OCI-LY7 (cell line): ENCODE data around the gene NHLRC4. TPM values are rescaled to one million over a fixed set of nuclear protein-coding genes. Genes with fewer than 3 reads are reported as not detected.

Experiments
- BruUV-seq: library from RNA; stranded (reverse); fragments of 400-500 nt; replicated peaks from 2 replicates; lab custom pipeline; 2021; lab: Mats Ljungman, UMichigan
- CTCF ChIA-PET: fragments of 300-600 bp; sonication (Branson Sonifier 250); formaldehyde crosslinking; loops from one replicate; lab custom pipeline; 2022; ENCODE audit warnings: antibody characterized with exemption; ENCODE audit not compliant: unreplicated experiment; lab: Charles Lee
- POLR2A ChIA-PET: fragments of 300-600 bp; sonication (Branson Sonifier 250); formaldehyde crosslinking; loops from one replicate; lab custom pipeline; 2022; ENCODE audit warnings: antibody characterized with exemption; lab: Charles Lee
- DNase-seq: peaks from one replicate; pipeline ENCODE4 v3.0.0-alpha.2; 2015; ENCODE audit warnings: low spot score
- H2AFZ ChIP-seq: fragments of 200-600 bp; sonication (generic), shearing (Covaris generic); 2 replicates; pipeline ENCODE4 v1.6.1; 2014; ENCODE audit warnings: mild to moderate bottlenecking, antibody characterized with exemption, low read length, moderate library complexity
- H3K27ac ChIP-seq: fragments of 200-600 bp; sonication (generic); 2 replicates; pipeline ENCODE4 v1.5.1; 2014; ENCODE audit warnings: mixed run types, low read depth, mild to moderate bottlenecking, moderate library complexity, low read length, inconsistent platforms; ENCODE audit not compliant: poor library complexity, severe bottlenecking
- H3K36me3 ChIP-seq: fragments of 200-600 bp; sonication (generic); 2 replicates; pipeline ENCODE4 v1.6.1; 2014; ENCODE audit warnings: mild to moderate bottlenecking, antibody characterized with exemption, low read length, moderate library complexity, mixed read lengths; ENCODE audit not compliant: insufficient read depth
- H3K4me1 ChIP-seq: fragments of 200-600 bp; sonication (generic); 2 replicates; pipeline ENCODE4 v1.5.1; 2014; ENCODE audit warnings: mild to moderate bottlenecking, low read length; ENCODE audit not compliant: insufficient read depth, poor library complexity, severe bottlenecking
- H3K4me2 ChIP-seq: fragments of 200-600 bp; sonication (generic); 2 replicates; pipeline ENCODE4 v1.6.1; 2014; ENCODE audit warnings: mild to moderate bottlenecking, low read length
- H3K4me3 ChIP-seq: fragments of 200-600 bp; sonication (generic); 2 replicates; pipeline ENCODE4 v1.5.1; 2014; ENCODE audit warnings: mild to moderate bottlenecking, low read depth, low read length; ENCODE audit not compliant: poor library complexity, severe bottlenecking
- H3K79me2 ChIP-seq: fragments of 200-600 bp; sonication (generic); 2 replicates; pipeline ENCODE4 v1.6.1; 2016; ENCODE audit warnings: low read depth, mild to moderate bottlenecking, low read length, moderate library complexity, mixed read lengths; ENCODE audit not compliant: insufficient read depth
- H3K9me2 ChIP-seq: fragments of 200-600 bp; sonication (generic); 2 replicates; pipeline ENCODE4 v1.6.1; 2016; ENCODE audit warnings: mild to moderate bottlenecking, low read length, mixed read lengths; ENCODE audit not compliant: insufficient read depth
- H3K9me3 ChIP-seq: fragments of 200-600 bp; sonication (generic); 2 replicates; pipeline ENCODE4 v1.6.1; 2014; ENCODE audit warnings: mild to moderate bottlenecking, mixed run types, low read length, mixed read lengths
- H4K20me1 ChIP-seq: fragments of 200-600 bp; sonication (generic); 2 replicates; pipeline ENCODE4 v1.6.1; 2014; ENCODE audit warnings: mild to moderate bottlenecking, antibody characterized with exemption, low read length, moderate library complexity, mixed read lengths; ENCODE audit not compliant: insufficient read depth
- EZH2phosphoT487 ChIP-seq: fragments of 200-600 bp; sonication (generic); IDR thresholded peaks from 2 replicates; pipeline ENCODE4 v1.6.1; 2018; ENCODE audit warnings: low read depth, borderline replicate concordance, mild to moderate bottlenecking, mixed run types, antibody characterized with exemption, low read length, moderate library complexity, mixed read lengths
- intact Hi-C: fragments of 100-400 bp; cut with micrococcal nuclease; formaldehyde crosslinking; loops from one replicate; pipeline ENCODE4 v1.10.0; 2022; ENCODE audit not compliant: unreplicated experiment
- total RNA-seq, 2 experiments: library from RNA; depleted of rRNA in 1 of 2; stranded (reverse); fragments of >200 nt in 1 of 2; shearing (Covaris generic) in 1 of 2; gene quantifications; 2 replicates each; pipeline ENCODE4 v1.2.3, GENCODE V29; 2014 to 2022
- TF ChIP-seq, protein P1 (sequence below): fragments of 200-600 bp; sonication (generic); conservative IDR thresholded peaks from 2 replicates; pipeline ENCODE4 v1.5.1; 2014; ENCODE audit warnings: mild to moderate bottlenecking, antibody characterized with exemption, low read length, moderate library complexity, mixed read lengths

The NHLRC4 gene
- total RNA-seq, 2 experiments from 2014 or later, result 2.5 to 3.7 TPM

DNA sequence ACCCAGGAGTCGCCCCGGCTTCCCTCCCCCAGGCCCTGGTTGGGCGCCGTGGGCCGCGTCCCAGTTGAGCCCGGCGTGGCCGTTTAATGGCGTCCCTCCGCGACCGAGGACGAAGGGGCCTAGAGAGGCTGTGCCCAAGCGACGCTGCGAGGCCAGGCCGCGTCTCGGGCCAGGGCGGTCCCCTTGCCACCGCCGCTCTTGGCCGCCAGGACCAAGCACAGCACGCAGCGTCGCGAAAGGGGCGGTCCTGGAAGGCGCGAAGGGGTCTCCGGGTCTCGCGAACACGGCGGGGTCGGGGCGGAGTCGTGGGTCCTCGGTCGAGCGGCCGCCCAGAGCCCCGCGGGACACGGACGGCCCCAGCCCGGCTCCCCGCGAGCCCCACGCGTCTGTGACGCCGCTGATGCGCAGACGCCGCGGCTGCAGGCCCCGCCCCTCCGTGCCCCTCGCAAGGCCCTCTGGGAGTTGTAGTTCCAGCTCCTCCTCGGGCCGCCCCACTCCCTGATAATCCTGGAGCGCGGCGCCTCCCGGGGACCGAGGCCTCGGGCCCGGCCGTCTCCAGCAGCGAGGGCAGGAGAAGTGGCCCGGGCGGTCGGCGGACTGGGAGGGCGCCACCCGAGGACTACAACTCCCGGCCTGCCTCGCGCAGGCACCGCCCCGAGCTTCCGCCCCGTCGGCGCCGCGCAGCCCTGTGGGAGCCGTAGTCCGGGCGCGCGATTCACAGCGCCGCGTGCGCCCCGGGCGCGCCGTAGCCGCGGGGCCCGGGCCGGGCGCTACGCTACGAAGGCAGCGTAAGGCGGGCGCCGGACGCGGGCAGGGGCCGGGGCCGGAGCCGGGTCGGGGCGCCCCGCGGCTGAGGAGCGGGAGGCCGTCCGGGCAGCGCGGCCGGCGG is 39.5 kb upstream of the NHLRC4 start, which contains the start of gene CAPN15:
TSS of gene CAPN15 (plus strand) at position 698 of the 889 bp plus-strand sequence. CDS start 19,127 bp downstream, outside the sequence.
- H3K79me2 ChIP-seq, result peaks cover 46% of the 10 kb centered on the region
- peak within 1 kb of the TSS; percentile 5; the same call in 1 of the 2 replicates for H2AFZ ChIP-seq
- BruUV-seq, result no TSS peak
- H3K4me3 ChIP-seq, result peak within 1 kb of the TSS; percentile 92
- no peaks in the 10 kb centered on the region for H3K9me2 ChIP-seq
- peak within 1 kb of the TSS; percentile 92 for H3K4me2 ChIP-seq
- peak; percentile 92 for DNase-seq
- ChIA-PET POLR2A (interaction anchor here (0.8 kb wide), 1 partner anchor 71 kb away, joined by 4 read pairs; no protein-coding TSS in a partner anchor), CTCF (no interaction called here)
- TF ChIP-seq, protein P1, sequence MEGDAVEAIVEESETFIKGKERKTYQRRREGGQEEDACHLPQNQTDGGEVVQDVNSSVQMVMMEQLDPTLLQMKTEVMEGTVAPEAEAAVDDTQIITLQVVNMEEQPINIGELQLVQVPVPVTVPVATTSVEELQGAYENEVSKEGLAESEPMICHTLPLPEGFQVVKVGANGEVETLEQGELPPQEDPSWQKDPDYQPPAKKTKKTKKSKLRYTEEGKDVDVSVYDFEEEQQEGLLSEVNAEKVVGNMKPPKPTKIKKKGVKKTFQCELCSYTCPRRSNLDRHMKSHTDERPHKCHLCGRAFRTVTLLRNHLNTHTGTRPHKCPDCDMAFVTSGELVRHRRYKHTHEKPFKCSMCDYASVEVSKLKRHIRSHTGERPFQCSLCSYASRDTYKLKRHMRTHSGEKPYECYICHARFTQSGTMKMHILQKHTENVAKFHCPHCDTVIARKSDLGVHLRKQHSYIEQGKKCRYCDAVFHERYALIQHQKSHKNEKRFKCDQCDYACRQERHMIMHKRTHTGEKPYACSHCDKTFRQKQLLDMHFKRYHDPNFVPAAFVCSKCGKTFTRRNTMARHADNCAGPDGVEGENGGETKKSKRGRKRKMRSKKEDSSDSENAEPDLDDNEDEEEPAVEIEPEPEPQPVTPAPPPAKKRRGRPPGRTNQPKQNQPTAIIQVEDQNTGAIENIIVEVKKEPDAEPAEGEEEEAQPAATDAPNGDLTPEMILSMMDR, result no peak
- no peak for TF ChIP-seq EZH2phosphoT487
- H3K27ac ChIP-seq, result peak within 1 kb of the TSS; percentile 49
- no peaks in the 10 kb centered on the region for H4K20me1 ChIP-seq
- intact Hi-C loops, result loop anchor here (1.0 kb wide), 1 partner anchor 39 kb away; no protein-coding TSS in a partner anchor
- H3K36me3 ChIP-seq, result peaks cover 13% of the 10 kb centered on the region; the same call in 1 of the 2 replicates
- no peaks in the 10 kb centered on the region for H3K9me3 ChIP-seq
- peaks cover 24% of the 10 kb centered on the region for H3K4me1 ChIP-seq

DNA sequence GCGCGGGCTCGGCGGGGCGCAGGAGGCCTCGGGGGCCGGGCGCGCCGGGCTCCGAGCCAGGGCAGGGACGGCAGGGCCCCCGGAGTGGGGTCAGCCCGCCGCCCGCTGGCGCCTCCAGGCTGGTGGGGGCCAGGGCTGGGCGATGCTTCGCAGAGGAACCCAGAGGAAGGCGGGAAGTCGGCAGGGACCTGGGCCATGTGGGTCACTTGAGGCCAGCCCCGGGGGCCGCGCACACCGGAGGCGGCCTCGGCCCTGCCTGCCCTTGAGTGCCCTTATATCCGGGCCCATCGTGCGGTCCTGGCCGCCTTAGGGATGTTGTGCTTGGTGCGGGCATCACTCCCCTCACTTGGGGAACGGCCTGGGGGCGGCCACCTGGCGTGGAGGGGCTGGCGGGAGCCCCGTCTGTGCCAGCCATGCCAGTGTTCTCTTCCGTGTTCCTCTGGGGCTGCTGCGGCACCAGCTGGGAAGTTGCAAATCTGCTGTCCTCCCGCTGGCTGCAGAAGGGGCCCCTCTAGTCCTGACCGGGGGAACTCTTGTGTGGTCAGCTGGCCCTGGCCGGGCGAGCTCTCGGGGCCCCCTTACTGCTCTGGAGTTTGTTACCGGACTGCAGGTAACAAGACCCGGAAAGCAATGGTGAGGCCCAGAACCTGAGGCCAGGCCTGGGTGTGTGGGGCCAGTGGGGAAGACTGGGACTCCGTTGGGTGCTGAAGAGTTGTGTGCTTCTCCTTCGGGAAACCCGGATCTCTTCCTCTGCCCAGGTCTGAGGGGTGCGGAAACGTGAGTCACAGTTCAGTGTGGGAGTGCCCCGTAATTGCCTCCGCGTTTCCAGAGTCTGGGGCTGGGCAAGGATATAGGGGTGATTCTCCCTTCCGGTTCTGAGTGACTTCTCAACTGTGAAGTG is 38.4 kb upstream of the NHLRC4 start:
- Histone ChIP-seq H4K20me1 (no peaks in the 10 kb centered on the region), H3K4me3 (peak overlapping the region; percentile 92), H3K9me2 (no peaks in the 10 kb centered on the region), H3K36me3 (peaks cover 13% of the 10 kb centered on the region; the same call in 1 of the 2 replicates), H3K79me2 (peaks cover 46% of the 10 kb centered on the region), H3K4me2 (peak overlapping the region; percentile 92), H3K9me3 (no peaks in the 10 kb centered on the region), H3K4me1 (peaks cover 24% of the 10 kb centered on the region), H2AFZ (no peak overlapping the region), H3K27ac (peak overlapping the region; percentile 15)
- TF ChIP-seq, protein P1, result no peak
- TF ChIP-seq EZH2phosphoT487, result no peak
- BruUV-seq, result no TSS peak
- POLR2A ChIA-PET, result no interaction called here
- CTCF ChIA-PET, result no interaction called here
- peak; percentile 37 for DNase-seq
- intact Hi-C loops, result no loop called here
